Bronchial epithelial cell (primary cell): ENCODE data around the gene APOL4. TPM values are rescaled to one million over a fixed set of nuclear protein-coding genes. Genes with fewer than 3 reads are reported as not detected.

ENCODE experiments used
- DNase-seq: peaks from one replicate; pipeline ENCODE4 v3.0.0-alpha.2; 2010; ENCODE audit warnings: low read depth
- FAIRE-seq: peaks from 2 replicates; lab custom pipeline; 2011; peaks lifted over from hg19 to GRCh38; lab: Jason Lieb, UNC
- H3K27me3 ChIP-seq: 2 replicates; pipeline ENCODE4 v1.5.1; 2011; ENCODE audit warnings: low read length; ENCODE audit not compliant: control insufficient read depth, insufficient read depth
- H3K36me3 ChIP-seq: 2 replicates; pipeline ENCODE4 v1.5.1; 2011; ENCODE audit warnings: low read length; ENCODE audit not compliant: control insufficient read depth, insufficient read depth
- H3K4me3 ChIP-seq: 2 replicates; pipeline ENCODE4 v1.5.1; 2011; ENCODE audit warnings: mild to moderate bottlenecking, low read depth, low read length, control low read depth
- total RNA-seq: library from RNA; depleted of rRNA; stranded (reverse); fragments of >200 nt; gene quantifications from 2 replicates; pipeline ENCODE4 v1.2.1, GENCODE V29; 2014
- TF ChIP-seq, protein P1 (sequence below): IDR thresholded peaks from 2 replicates; pipeline ENCODE4 v1.5.1; 2011; ENCODE audit warnings: mild to moderate bottlenecking, moderate library complexity, low read length, control low read depth, inconsistent platforms; ENCODE audit not compliant: insufficient read depth, severe bottlenecking

The APOL4 gene
- total RNA-seq, 1 donor from 2014 or later = under 0.01 TPM

- Histone ChIP-seq H3K27me3 (peaks cover 2% of the 10 kb centered on the region), H3K36me3 (no peaks in the 10 kb centered on the region), H3K4me3 (no peak overlapping the region)
- TF ChIP-seq, protein P1, sequence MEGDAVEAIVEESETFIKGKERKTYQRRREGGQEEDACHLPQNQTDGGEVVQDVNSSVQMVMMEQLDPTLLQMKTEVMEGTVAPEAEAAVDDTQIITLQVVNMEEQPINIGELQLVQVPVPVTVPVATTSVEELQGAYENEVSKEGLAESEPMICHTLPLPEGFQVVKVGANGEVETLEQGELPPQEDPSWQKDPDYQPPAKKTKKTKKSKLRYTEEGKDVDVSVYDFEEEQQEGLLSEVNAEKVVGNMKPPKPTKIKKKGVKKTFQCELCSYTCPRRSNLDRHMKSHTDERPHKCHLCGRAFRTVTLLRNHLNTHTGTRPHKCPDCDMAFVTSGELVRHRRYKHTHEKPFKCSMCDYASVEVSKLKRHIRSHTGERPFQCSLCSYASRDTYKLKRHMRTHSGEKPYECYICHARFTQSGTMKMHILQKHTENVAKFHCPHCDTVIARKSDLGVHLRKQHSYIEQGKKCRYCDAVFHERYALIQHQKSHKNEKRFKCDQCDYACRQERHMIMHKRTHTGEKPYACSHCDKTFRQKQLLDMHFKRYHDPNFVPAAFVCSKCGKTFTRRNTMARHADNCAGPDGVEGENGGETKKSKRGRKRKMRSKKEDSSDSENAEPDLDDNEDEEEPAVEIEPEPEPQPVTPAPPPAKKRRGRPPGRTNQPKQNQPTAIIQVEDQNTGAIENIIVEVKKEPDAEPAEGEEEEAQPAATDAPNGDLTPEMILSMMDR = no peak
- peak; percentile 96 for FAIRE-seq
- DNase-seq = no peak
Observed at GRCh38 chr22:36143066-36143815, 58.4 kb downstream of the APOL4 start.

DNA sequence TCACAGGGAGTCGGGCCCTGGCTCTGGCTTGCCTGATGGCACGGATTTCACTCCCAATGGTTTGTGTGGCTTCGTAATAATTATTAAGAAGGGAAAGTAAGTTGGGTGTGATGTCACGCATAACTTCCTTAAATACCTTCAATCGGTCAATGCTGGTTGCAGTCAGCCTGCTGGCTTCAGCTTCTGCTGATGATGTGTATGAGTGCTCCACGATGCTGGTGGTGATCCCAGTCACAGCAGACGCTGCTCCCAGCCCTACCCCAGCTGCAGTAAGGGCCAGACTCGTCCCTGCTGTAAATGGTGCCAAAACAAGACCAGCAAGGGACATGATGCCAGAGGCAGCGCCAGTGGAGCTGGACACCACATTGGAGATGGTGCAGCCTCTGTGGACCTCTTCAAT is 60.1 kb downstream of the APOL4 start:
- no peak for DNase-seq
- no peak for FAIRE-seq
- TF ChIP-seq, protein P1 = no peak
- H3K27me3 ChIP-seq = peaks cover 2% of the 10 kb centered on the region
- H3K4me3 ChIP-seq = no peak overlapping the region
- H3K36me3 ChIP-seq = no peaks in the 10 kb centered on the region

Other genes starting within 250 kb of the APOL4 start
- gene RBFOX2, start 173.0 kb downstream of the APOL4 start, total RNA-seq = 69.5 and 101 TPM in 2 replicates
- 0.13 TPM in 1 of 2 replicates, not detected in the other for gene APOL3, start 41.1 kb downstream of the APOL4 start, total RNA-seq
- gene APOL2, start 37.7 kb upstream of the APOL4 start, total RNA-seq = 7.1 and 13.4 TPM in 2 replicates
- gene APOL1, start 51.3 kb upstream of the APOL4 start, total RNA-seq = 1.8 and 3.1 TPM in 2 replicates
- 378 and 611 TPM in 2 replicates for gene MYH9, start 186.2 kb upstream of the APOL4 start, total RNA-seq